GM21360 (cell line): Measurements from ENCODE around the gene CYSLTR2.

Experiments
- ATAC-seq: cut with Tn5 transposase; IDR thresholded peaks from one replicate; pipeline ENCODE4 v1.9.1; 2021; ENCODE audit warnings: mild to moderate bottlenecking, moderate library complexity; ENCODE audit not compliant: unreplicated experiment

CYSLTR2 gene, protein sequence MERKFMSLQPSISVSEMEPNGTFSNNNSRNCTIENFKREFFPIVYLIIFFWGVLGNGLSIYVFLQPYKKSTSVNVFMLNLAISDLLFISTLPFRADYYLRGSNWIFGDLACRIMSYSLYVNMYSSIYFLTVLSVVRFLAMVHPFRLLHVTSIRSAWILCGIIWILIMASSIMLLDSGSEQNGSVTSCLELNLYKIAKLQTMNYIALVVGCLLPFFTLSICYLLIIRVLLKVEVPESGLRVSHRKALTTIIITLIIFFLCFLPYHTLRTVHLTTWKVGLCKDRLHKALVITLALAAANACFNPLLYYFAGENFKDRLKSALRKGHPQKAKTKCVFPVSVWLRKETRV

DNA sequence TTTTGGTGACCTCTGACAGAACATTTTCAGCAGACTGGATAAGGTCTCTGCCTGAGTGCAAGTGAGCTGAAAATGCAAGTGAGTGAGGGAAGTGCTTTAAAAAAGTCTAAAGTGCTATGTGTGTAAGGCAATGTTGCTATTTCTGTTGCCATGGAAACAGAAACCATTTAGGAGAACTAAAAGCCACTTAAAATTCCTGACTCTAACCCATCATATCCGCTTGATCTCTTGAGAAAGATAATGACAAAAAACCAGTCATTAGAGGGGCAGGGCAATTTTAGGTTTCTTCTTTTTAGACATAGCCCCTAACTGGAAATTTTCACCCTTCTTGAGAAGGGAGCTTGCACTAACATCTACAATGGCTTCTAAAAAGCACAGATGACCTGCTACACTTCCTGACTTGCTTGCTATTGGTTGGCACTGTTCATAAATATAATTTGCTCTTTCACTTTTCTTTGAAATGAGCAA, at the start of gene CYSLTR2:
TSS of gene CYSLTR2 (plus strand) at position 458 of the 468 bp plus-strand sequence. CDS start 52,889 bp downstream, outside the sequence.
- ATAC-seq, result no peak

DNA sequence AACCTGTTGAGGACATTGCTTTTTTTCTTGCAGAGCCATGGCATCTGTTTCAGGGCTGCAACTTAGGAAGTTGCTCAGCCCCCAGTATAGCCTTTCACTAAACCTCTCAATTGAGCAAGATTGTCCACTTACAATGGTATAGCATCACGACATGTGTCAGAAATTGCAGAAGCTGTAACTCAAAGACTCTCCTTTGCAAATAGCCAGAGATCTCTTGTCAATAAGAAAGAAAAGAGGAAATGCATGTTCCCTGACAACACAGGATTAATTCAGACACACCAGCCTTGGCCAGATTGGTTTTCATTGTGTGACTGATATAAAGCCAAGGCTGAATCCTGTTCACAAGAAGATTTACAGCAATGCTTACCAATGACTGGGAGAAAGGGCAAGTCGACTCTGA, 38.7 kb upstream of the CYSLTR2 start:
- ATAC-seq, result no peak

GRCh38 chr13:48618937-48619336, 34.8 kb upstream of the CYSLTR2 start:
- no peak for ATAC-seq

DNA sequence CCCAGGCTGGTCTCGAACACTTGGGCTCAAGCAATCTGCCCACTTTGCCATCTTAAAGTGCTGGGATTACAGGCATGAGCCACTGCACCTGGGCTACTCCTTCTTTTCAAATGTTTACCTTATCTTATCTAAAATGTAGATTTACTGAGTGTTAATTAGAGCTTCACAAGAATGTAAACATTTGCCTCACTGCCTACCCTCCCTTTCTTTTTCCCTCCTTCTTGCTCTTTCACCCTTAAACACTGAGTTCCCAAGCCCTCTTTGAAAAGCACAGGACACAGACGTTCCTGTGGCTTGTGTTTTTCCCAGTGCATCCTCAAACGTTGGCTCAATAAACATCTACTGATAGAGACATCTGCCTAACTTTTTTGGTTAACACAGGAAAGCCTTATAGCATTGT, 32.7 kb upstream of the CYSLTR2 start:
- ATAC-seq, result no peak

- ATAC-seq, result no peak
Measured at GRCh38 chr13:48624016-48624415, 29.7 kb upstream of the CYSLTR2 start.

- ATAC-seq, result no peak
Measured at GRCh38 chr13:48624858-48625257, 28.9 kb upstream of the CYSLTR2 start.

- ATAC-seq, result no peak
Measured at GRCh38 chr13:48625413-48626076, 28.2 kb upstream of the CYSLTR2 start.

DNA sequence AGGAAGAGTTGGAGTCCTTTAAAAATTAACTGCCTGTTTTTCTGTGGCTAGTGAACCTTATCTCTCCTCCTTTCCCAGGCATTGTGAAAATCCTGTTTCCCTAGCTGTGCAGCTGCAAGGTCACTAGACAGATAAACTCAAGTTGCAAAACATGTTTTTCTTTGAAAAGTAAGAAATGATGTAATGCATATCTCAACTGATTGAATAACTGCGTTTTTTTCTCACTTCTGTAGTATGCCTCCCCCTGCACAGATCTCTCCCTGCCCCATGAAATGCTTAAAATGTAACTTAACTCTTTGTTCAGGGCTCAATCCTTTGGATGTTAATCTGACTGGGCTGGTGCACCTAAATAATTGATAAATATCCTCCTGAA, 27.7 kb upstream of the CYSLTR2 start:
- ATAC-seq, result no peak

DNA sequence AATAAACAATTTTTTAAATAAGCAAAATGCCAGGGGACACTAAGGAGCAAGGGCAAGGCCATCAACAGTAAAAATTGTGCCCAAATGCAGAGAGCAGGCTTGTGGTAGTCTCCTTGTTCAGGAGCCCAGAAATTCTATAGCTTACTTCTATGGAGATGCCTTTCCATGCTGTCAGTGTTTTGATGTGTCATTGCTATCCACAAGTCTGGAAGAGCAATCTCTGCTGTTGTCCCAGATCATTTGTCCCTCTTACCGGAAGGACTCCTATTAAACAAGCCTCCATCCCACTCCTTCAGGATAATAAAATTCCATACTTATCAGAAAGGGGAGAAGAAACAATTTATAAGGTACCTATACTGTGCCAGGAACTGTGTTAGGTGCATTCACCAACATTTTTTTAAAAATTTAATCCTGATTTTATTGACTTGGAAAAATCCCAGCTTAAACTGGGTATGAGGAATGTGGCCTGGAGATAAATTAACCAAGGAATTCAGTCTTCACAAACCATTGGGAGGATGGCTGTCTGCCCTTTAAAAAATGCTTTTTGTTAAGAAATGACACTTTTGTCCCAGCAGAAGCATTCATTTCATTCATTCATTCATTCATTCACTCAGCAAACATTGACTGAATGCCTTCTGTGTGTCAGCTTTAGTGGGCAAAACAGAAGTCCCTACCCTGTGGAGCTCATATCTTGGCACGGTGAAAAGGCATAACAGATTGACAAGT, 26.8 kb upstream of the CYSLTR2 start:
- no peak for ATAC-seq

DNA sequence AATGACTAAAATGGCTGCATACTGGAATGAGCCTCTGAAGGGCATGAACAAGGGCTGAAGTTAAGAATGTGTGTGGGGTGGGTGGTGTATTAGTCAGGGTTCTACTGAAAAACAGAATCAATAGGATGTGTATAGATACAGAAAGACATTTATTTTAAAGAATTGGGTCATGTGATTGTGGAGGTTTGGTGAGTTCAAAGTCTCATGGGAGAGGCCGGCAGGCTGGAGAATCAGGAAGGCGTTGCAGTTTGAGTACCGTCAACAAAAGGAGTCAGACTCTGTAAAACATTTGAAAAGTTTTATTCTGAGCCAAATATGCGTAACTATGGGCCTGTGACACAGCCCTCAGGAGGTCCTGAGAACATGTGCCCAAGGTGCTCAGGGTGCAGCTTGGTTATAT, 24.5 kb upstream of the CYSLTR2 start:
- no peak for ATAC-seq

- ATAC-seq, result no peak
Measured at GRCh38 chr13:48630291-48630690, 23.4 kb upstream of the CYSLTR2 start.

GRCh38 chr13:48630773-48631172, 23.0 kb upstream of the CYSLTR2 start:
- ATAC-seq, result no peak

- ATAC-seq, result no peak
Measured at GRCh38 chr13:48631441-48631840, 22.3 kb upstream of the CYSLTR2 start.

DNA sequence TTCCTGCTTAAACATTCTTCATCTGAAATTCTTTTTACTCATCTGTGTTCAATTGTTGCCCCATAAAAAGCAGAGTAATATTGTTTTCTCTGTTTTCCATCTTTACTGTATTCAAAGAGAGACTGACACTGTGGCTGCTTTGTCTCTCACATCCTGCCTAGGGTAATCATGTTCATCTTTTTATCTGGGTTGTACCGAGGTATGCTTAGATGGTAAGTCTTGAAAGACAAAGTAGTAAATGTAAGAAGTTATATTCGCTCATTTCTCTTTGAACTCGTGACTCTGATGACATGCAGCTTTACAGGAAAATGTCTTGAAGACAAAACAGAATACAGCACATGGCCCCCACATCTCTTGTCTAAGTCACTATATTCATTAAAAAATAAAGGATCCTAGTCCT, 20.0 kb upstream of the CYSLTR2 start:
- no peak for ATAC-seq

- ATAC-seq, result no peak
Measured at GRCh38 chr13:48634636-48635035, 19.1 kb upstream of the CYSLTR2 start.

- no peak for ATAC-seq
Measured at GRCh38 chr13:48635478-48635877, 18.3 kb upstream of the CYSLTR2 start.

- no peak for ATAC-seq
Measured at GRCh38 chr13:48636550-48636949, 17.2 kb upstream of the CYSLTR2 start.

GRCh38 chr13:48637601-48638000, 16.1 kb upstream of the CYSLTR2 start:
- ATAC-seq, result no peak

DNA sequence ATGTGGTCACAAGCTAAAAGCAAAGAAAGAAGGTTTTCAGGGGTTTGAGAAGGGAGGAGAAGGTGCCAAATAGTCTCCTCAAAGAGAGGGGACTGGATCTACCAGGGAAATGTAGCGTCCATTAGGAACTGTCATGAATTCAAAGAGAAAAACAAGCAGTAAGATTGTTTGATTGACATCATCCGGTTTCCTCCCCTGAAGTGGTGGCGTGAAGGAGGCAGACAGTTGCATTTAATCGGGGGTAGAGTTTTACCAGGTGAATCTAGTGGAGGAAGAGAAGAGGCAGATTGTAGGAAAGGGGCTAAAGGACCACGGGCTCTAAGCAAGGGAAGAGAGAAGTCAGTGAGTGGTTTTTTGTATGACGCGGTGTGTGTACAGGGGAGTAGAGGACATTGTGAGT, 13.0 kb upstream of the CYSLTR2 start:
- ATAC-seq, result no peak

- ATAC-seq, result no peak
Measured at GRCh38 chr13:48641404-48641803, 12.3 kb upstream of the CYSLTR2 start.

- ATAC-seq, result no peak
Measured at GRCh38 chr13:48642061-48642460, 11.7 kb upstream of the CYSLTR2 start.

DNA sequence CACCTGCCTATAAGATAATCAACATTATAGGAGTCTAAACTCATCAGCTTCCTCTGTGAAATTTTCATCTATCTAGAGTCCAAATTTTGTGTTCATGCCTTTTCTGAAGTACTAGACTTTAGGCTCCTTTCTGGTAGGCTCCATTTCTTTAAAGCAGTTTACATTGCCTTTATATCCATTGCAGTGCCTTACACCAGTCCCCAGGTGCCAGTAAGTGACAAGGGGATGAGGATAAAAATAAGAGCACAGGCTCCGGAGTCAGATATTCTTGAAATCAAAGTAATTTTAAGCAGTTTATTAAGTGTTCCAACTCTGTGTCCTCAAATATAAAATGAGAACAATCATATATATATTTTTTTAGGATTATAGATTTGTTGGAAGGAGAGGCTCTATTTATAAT, 10.6 kb upstream of the CYSLTR2 start:
- ATAC-seq, result no peak
